ENCODE data around the gene GGTLC1. TPM values are rescaled to one million over a fixed set of nuclear protein-coding genes. Genes with fewer than 3 reads are reported as not detected.

The GGTLC1 gene
- not detected for total RNA-seq

- TF ChIP-seq CTCF (IDR thresholded peaks at IDR 0.05), result no peak
- DNase-seq (ENCODE audit: low spot score), result no peak
- ATAC-seq (ENCODE audit: low FRiP score), result no peak
These were observed at the start of gene GGTLC1 for GRCh38 chr20:23988561-23988960. Gene GGTLC1 (minus strand): TSS chr20:23988779. CDS start chr20:23986611, 2,168 bp downstream.

GRCh38 chr20:24034820-24035219, 46.2 kb upstream of the GGTLC1 start:
- no peak for TF ChIP-seq CTCF (IDR thresholded peaks at IDR 0.05)
- DNase-seq (ENCODE audit: low spot score) (no peak), ATAC-seq (ENCODE audit: low FRiP score) (no peak)

- DNase-seq (ENCODE audit: low spot score) (no peak), ATAC-seq (ENCODE audit: low FRiP score) (no peak)
- no peak for TF ChIP-seq CTCF (IDR thresholded peaks at IDR 0.05)
These were observed 45.0 kb upstream of the GGTLC1 start for GRCh38 chr20:24033565-24033964.

- DNase-seq (ENCODE audit: low spot score) (no peak), ATAC-seq (ENCODE audit: low FRiP score) (no peak)
- no peak for TF ChIP-seq CTCF (IDR thresholded peaks at IDR 0.05)
These were observed 44.6 kb upstream of the GGTLC1 start for GRCh38 chr20:24033151-24033550.

- DNase-seq (ENCODE audit: low spot score), result no peak
- ATAC-seq (ENCODE audit: low FRiP score), result no peak
- TF ChIP-seq CTCF (IDR thresholded peaks at IDR 0.05), result no peak
These were observed 43.9 kb upstream of the GGTLC1 start for GRCh38 chr20:24032400-24032898.

- ATAC-seq (ENCODE audit: low FRiP score) (peak; percentile 49), DNase-seq (ENCODE audit: low spot score) (peak; percentile 38)
- no peak for TF ChIP-seq CTCF (IDR thresholded peaks at IDR 0.05)
These were observed 38.6 kb upstream of the GGTLC1 start for GRCh38 chr20:24027229-24027628.

GRCh38 chr20:24022621-24023180, 34.1 kb upstream of the GGTLC1 start:
- ATAC-seq (ENCODE audit: low FRiP score), result no peak
- no peak for DNase-seq (ENCODE audit: low spot score)
- no peak for TF ChIP-seq CTCF (IDR thresholded peaks at IDR 0.05)

All from omental fat pad (tissue), 4 donors.